Lower leg skin (tissue), 3 donors: Measurements from ENCODE around the gene VWA8.

Source experiments
- CTCF ChIP-seq, 3 donors: fragments of 450-650 bp; IDR thresholded peaks; one replicate each; pipeline ENCODE4 v1.5.1; 2016; ENCODE audit warnings: antibody characterized with exemption in 3 of 3, mild to moderate bottlenecking in 3 of 3, moderate library complexity in 2 of 3
- POLR2A ChIP-seq, 2 donors: fragments of 450-650 bp; IDR thresholded peaks; one replicate each; pipeline ENCODE4 v1.6.1; 2016 to 2017; ENCODE audit warnings: antibody characterized with exemption in 2 of 2, mild to moderate bottlenecking in 1 of 2, moderate library complexity in 1 of 2

GRCh38 chr13:41816057-41816456, 144.9 kb downstream of the VWA8 start:
- TF ChIP-seq CTCF (IDR thresholded peaks at IDR 0.05) (no peak), POLR2A (IDR thresholded peaks at IDR 0.05) (no peak)
